OCI-LY3 (cell line): ENCODE data around the gene CCDC66.

Experiments
- H2AFZ ChIP-seq: fragments of 200-600, 300-600 bp; shearing (Covaris generic); 2 replicates; pipeline ENCODE4 v1.6.0; 2014; ENCODE audit warnings: antibody characterized with exemption, low read depth, low read length
- H3K27ac ChIP-seq: fragments of 200-600, 300-600 bp; sonication (generic); 2 replicates; pipeline ENCODE4 v1.5.1; 2014; ENCODE audit warnings: mild to moderate bottlenecking, low read length, moderate library complexity, mixed read lengths
- H3K27me3 ChIP-seq: fragments of 200-600, 300-600 bp; sonication (generic); 2 replicates; pipeline ENCODE4 v1.6.1; 2014; ENCODE audit warnings: low read depth, low read length, mixed read lengths
- H3K36me3 ChIP-seq: fragments of 200-600, 300-600 bp; sonication (generic); replicated peaks from 2 replicates; pipeline ENCODE3; 2014; ENCODE audit warnings: low read depth, low read length, mixed read lengths
- H3K4me1 ChIP-seq: fragments of 300-600, 200-600 bp; sonication (generic); 2 replicates; pipeline ENCODE4 v1.6.1; 2014; ENCODE audit warnings: low read length, mixed read lengths
- H3K4me2 ChIP-seq: fragments of 200-600, 300-600 bp; sonication (generic); 2 replicates; pipeline ENCODE4 v1.6.1; 2014; ENCODE audit warnings: low read length, mixed read lengths
- H3K4me3 ChIP-seq: fragments of 300-600, 200-600 bp; sonication (generic); 2 replicates; pipeline ENCODE4 v1.5.1; 2014; ENCODE audit warnings: antibody characterized with exemption, mild to moderate bottlenecking, low read length, moderate library complexity
- H3K79me2 ChIP-seq: fragments of 300-600, 200-600 bp; shearing (Covaris generic); 2 replicates; pipeline ENCODE4 v1.6.1; 2014; ENCODE audit warnings: mild to moderate bottlenecking, low read length, mixed read lengths
- H3K9ac ChIP-seq: fragments of 300-600, 200-600 bp; shearing (Covaris generic); 2 replicates; pipeline ENCODE4 v1.6.0; 2014; ENCODE audit warnings: mild to moderate bottlenecking, low read length, moderate library complexity
- H3K9me3 ChIP-seq: fragments of 200-600, 300-600 bp; shearing (Covaris generic); 2 replicates; pipeline ENCODE4 v1.6.1; 2014; ENCODE audit warnings: low read length, mixed read lengths; ENCODE audit not compliant: insufficient read depth
- H4K20me1 ChIP-seq: fragments of 200-600, 300-600 bp; sonication (generic); 2 replicates; pipeline ENCODE4 v1.6.1; 2016; ENCODE audit warnings: low read length, mixed read lengths; ENCODE audit not compliant: insufficient read depth
- EZH2phosphoT487 ChIP-seq: fragments of 200-600 bp; shearing (Covaris generic); IDR thresholded peaks from 2 replicates; pipeline ENCODE4 v1.6.1; 2018; ENCODE audit warnings: antibody characterized with exemption, mixed run types, low read depth
- TF ChIP-seq, protein P1 (sequence below): fragments of 200-600, 300-600 bp; sonication (generic); IDR thresholded peaks from 2 replicates; pipeline ENCODE4 v1.5.1; 2014; ENCODE audit warnings: antibody characterized with exemption, low read length, low read depth

Gene CCDC66

GRCh38 chr3:56633181-56633580, 76.2 kb downstream of the CCDC66 start:
- H3K4me1 ChIP-seq: no peaks in the 10 kb centered on the region
- no peaks in the 10 kb centered on the region for H3K9me3 ChIP-seq
- no peak overlapping the region for H3K4me3 ChIP-seq
- peaks cover 48% of the 10 kb centered on the region for H3K36me3 ChIP-seq
- H3K9ac ChIP-seq: no peak overlapping the region
- no peaks in the 10 kb centered on the region for H3K27me3 ChIP-seq
- no peaks in the 10 kb centered on the region for H4K20me1 ChIP-seq
- TF ChIP-seq, protein P1, sequence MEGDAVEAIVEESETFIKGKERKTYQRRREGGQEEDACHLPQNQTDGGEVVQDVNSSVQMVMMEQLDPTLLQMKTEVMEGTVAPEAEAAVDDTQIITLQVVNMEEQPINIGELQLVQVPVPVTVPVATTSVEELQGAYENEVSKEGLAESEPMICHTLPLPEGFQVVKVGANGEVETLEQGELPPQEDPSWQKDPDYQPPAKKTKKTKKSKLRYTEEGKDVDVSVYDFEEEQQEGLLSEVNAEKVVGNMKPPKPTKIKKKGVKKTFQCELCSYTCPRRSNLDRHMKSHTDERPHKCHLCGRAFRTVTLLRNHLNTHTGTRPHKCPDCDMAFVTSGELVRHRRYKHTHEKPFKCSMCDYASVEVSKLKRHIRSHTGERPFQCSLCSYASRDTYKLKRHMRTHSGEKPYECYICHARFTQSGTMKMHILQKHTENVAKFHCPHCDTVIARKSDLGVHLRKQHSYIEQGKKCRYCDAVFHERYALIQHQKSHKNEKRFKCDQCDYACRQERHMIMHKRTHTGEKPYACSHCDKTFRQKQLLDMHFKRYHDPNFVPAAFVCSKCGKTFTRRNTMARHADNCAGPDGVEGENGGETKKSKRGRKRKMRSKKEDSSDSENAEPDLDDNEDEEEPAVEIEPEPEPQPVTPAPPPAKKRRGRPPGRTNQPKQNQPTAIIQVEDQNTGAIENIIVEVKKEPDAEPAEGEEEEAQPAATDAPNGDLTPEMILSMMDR: no peak
- TF ChIP-seq EZH2phosphoT487: no peak
- H2AFZ ChIP-seq: no peak overlapping the region
- H3K79me2 ChIP-seq: no peaks in the 10 kb centered on the region
- no peak overlapping the region for H3K27ac ChIP-seq
- no peak overlapping the region for H3K4me2 ChIP-seq

DNA sequence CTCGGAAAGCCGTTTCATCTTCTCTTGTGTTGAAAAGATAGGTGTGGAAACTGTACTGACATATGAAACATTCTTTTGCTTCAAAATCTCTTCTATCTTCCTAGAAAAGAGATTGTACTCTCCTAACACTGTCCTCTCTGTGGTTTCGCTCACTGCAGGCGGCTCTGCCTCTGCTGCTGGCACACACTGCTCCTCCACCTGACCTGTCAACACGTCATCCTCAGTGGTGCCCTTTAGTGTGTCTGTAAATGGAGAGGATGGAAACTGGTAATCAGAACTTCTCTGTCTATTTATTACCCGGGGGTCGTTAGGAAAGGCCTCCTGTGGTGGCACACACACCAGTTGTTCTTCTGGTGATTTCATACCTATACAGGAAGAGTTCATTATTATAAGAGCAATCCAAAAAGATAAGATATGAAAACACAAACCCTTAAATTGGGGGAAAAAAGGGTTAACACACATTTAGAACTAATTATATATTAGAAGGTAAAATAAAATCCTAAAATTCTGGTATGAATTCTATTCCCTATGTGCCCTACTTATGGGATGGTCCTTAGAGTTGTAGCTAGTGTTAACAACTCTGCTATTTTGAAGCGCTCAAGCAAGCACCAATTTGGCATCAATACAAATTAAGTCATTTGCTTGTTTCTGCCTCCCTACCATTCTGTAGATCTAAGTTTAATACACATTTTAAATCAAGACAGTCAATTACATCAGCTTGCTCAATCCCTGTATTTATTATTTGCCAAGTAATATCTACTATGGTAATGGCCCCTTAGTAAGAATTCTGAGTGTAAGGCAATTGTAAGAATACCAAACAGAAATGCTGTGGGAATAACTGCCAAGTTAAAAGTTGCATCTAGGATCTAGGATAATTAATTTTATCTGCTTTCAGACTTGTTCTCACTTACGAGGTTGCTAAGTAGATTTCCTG, 76.9 kb downstream of the CCDC66 start:
- Histone ChIP-seq H3K4me3 (no peak overlapping the region), H3K36me3 (peaks cover 53% of the 10 kb centered on the region), H3K9ac (no peak overlapping the region)

GRCh38 chr3:56645407-56645806, 88.4 kb downstream of the CCDC66 start:
- peaks cover 62% of the 10 kb centered on the region for H3K36me3 ChIP-seq
- H4K20me1 ChIP-seq: peaks cover 13% of the 10 kb centered on the region
- H3K9me3 ChIP-seq: no peaks in the 10 kb centered on the region
- H3K27me3 ChIP-seq: no peaks in the 10 kb centered on the region
- H3K27ac ChIP-seq: no peak overlapping the region
- no peak overlapping the region for H2AFZ ChIP-seq
- no peak overlapping the region for H3K9ac ChIP-seq
- H3K79me2 ChIP-seq: peaks cover 9% of the 10 kb centered on the region; the same call in 1 of the 2 replicates
- TF ChIP-seq EZH2phosphoT487: no peak
- TF ChIP-seq, protein P1: no peak
- H3K4me2 ChIP-seq: no peak overlapping the region
- H3K4me1 ChIP-seq: peaks cover 6% of the 10 kb centered on the region; the same call in 1 of the 2 replicates
- no peak overlapping the region for H3K4me3 ChIP-seq

More for the DNA sequence above, 76.9 kb downstream of the CCDC66 start:
- H2AFZ ChIP-seq: no peak overlapping the region
- no peaks in the 10 kb centered on the region for H4K20me1 ChIP-seq
- TF ChIP-seq EZH2phosphoT487: no peak
- TF ChIP-seq, protein P1: no peak
- no peaks in the 10 kb centered on the region for H3K9me3 ChIP-seq
- no peak overlapping the region for H3K4me2 ChIP-seq
- no peaks in the 10 kb centered on the region for H3K79me2 ChIP-seq
- H3K27ac ChIP-seq: no peak overlapping the region
- no peaks in the 10 kb centered on the region for H3K27me3 ChIP-seq
- H3K4me1 ChIP-seq: no peaks in the 10 kb centered on the region

DNA sequence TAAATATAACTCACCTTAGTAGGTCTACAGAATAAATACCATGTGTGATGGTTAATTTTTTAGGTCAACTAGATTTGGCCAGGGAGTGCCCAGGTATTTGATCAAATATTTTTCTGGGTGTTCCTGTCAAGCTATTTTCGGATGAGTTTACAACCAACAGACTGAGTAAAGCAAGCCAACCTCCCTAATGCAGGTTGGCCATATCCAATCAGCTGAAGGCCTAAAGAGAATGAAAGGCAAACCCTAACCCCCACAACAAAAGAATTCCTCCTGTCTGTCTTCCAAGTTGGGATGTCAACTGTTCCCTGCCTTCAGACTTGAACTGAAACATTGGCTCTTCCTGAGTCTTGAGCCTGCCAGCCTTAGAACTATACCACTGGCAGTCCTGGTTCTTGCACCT, 97.5 kb downstream of the CCDC66 start:
- Histone ChIP-seq H3K79me2 (peaks cover 36% of the 10 kb centered on the region), H3K4me2 (no peak overlapping the region), H3K36me3 (peaks cover 70% of the 10 kb centered on the region), H3K9me3 (no peaks in the 10 kb centered on the region), H3K27ac (no peak overlapping the region), H3K9ac (no peak overlapping the region), H2AFZ (no peak overlapping the region), H4K20me1 (peaks cover 21% of the 10 kb centered on the region), H3K4me1 (no peaks in the 10 kb centered on the region), H3K4me3 (no peak overlapping the region), H3K27me3 (no peaks in the 10 kb centered on the region)
- no peak for TF ChIP-seq EZH2phosphoT487
- TF ChIP-seq, protein P1: no peak
